Liver (tissue), 9 donors: ENCODE measurements around the gene TNXB. TPM values are rescaled to one million over a fixed set of nuclear protein-coding genes. Genes with fewer than 3 reads are reported as not detected.

ENCODE experiments used
- DNase-seq: peaks from one replicate; pipeline ENCODE4 v3.0.0-alpha.2; 2017; ENCODE audit warnings: low spot score
- H3K27ac ChIP-seq, 2 donors: one replicate each; pipeline ENCODE4 v1.7.0; 2013; ENCODE audit warnings: inconsistent platforms in 2 of 2, low read length in 2 of 2, control low read depth in 1 of 2, low read depth in 1 of 2, mild to moderate bottlenecking in 1 of 2
- H3K27me3 ChIP-seq, 4 donors: one replicate each; pipeline versions ENCODE4 v1.6.1 to v1.7.0; 2013; ENCODE audit warnings: low read length in 3 of 4, inconsistent platforms in 1 of 4, mild to moderate bottlenecking in 1 of 4, moderate library complexity in 1 of 4; ENCODE audit not compliant: control insufficient read depth in 4 of 4, insufficient read depth in 4 of 4
- H3K36me3 ChIP-seq, 4 donors: one replicate each; pipeline versions ENCODE4 v1.6.1 to v1.7.0; 2013; ENCODE audit warnings: low read length in 3 of 4, mild to moderate bottlenecking in 3 of 4, low read depth in 1 of 4, moderate library complexity in 1 of 4; ENCODE audit not compliant: control insufficient read depth in 4 of 4, insufficient read depth in 3 of 4
- H3K4me1 ChIP-seq, 4 donors: one replicate each; pipeline versions ENCODE4 v1.6.1 to v1.7.0; 2013; ENCODE audit warnings: low read length in 3 of 4, mild to moderate bottlenecking in 3 of 4, moderate library complexity in 1 of 4; ENCODE audit not compliant: control insufficient read depth in 4 of 4, insufficient read depth in 4 of 4
- H3K4me3 ChIP-seq, 3 donors: one replicate each; pipeline versions ENCODE4 v1.6.1 to v1.7.0; 2013; ENCODE audit warnings: low read length in 3 of 3, control low read depth in 1 of 3, low read depth in 1 of 3, mild to moderate bottlenecking in 1 of 3
- H3K9ac ChIP-seq, 2 donors: one replicate each; pipeline ENCODE4 v1.7.0; 2013; ENCODE audit warnings: low read length in 2 of 2, mild to moderate bottlenecking in 2 of 2, moderate library complexity in 2 of 2, control low read depth in 1 of 2, low read depth in 1 of 2
- H3K9me3 ChIP-seq, 4 donors: one replicate each; pipeline versions ENCODE4 v1.6.1 to v1.7.0; 2013; ENCODE audit warnings: low read length in 3 of 4; ENCODE audit not compliant: control insufficient read depth in 4 of 4
- ATF3 ChIP-seq: IDR thresholded peaks from 2 replicates; pipeline ENCODE4 v1.6.1; 2016; ENCODE audit warnings: antibody characterized with exemption
- CTCF ChIP-seq: fragments of 150-350 bp; IDR thresholded peaks from 2 replicates; pipeline ENCODE4 v1.5.1; 2017; ENCODE audit warnings: improper control_type of control experiment, low read depth, low read length; ENCODE audit not compliant: missing input control
- EGR1 ChIP-seq, 2 donors: IDR thresholded peaks; 2 replicates each; pipeline ENCODE4 v1.6.1; 2016 to 2018; ENCODE audit warnings: antibody characterized with exemption in 2 of 2, low read depth in 2 of 2
- FOXA1 ChIP-seq: IDR thresholded peaks from 2 replicates; pipeline ENCODE4 v1.6.1; 2016; ENCODE audit warnings: antibody characterized with exemption
- FOXA2 ChIP-seq: IDR thresholded peaks from 2 replicates; pipeline ENCODE4 v1.6.1; 2016; ENCODE audit warnings: antibody characterized with exemption
- GABPA ChIP-seq, 2 donors: IDR thresholded peaks in 1 of 2; conservative IDR thresholded peaks in 1 of 2; 2 replicates each; pipeline ENCODE4 v1.6.1; 2016; ENCODE audit warnings: antibody characterized with exemption in 2 of 2, mild to moderate bottlenecking in 1 of 2, moderate library complexity in 1 of 2
- HNF4A ChIP-seq, 2 donors: conservative IDR thresholded peaks; 2 replicates each; pipeline ENCODE4 v1.6.1; 2016; ENCODE audit warnings: antibody characterized with exemption in 2 of 2, mild to moderate bottlenecking in 2 of 2
- HNF4G ChIP-seq: IDR thresholded peaks from 2 replicates; pipeline ENCODE4 v1.6.1; 2016; ENCODE audit warnings: antibody characterized with exemption
- JUND ChIP-seq, 2 donors: IDR thresholded peaks; 2 replicates each; pipeline ENCODE4 v1.6.1; 2016; ENCODE audit warnings: antibody characterized with exemption in 2 of 2
- MAX ChIP-seq: IDR thresholded peaks from 2 replicates; pipeline ENCODE4 v1.6.1; 2016; ENCODE audit warnings: antibody characterized with exemption
- NR2F2 ChIP-seq: IDR thresholded peaks from 2 replicates; pipeline ENCODE4 v1.6.1; 2016; ENCODE audit warnings: antibody characterized with exemption
- RAD21 ChIP-seq, 2 donors: IDR thresholded peaks; 2 replicates each; pipeline ENCODE4 v1.6.1; 2016; ENCODE audit warnings: antibody characterized with exemption in 2 of 2, mild to moderate bottlenecking in 2 of 2
- REST ChIP-seq: IDR thresholded peaks from 2 replicates; pipeline ENCODE4 v1.6.1; 2016; ENCODE audit warnings: antibody characterized with exemption, mild to moderate bottlenecking
- RXRA ChIP-seq, 2 donors: IDR thresholded peaks; 2 replicates each; pipeline ENCODE4 v1.6.1; 2017 to 2018; ENCODE audit warnings: antibody characterized with exemption in 2 of 2, mild to moderate bottlenecking in 1 of 2
- SP1 ChIP-seq: IDR thresholded peaks from 2 replicates; pipeline ENCODE4 v1.6.1; 2018; ENCODE audit warnings: antibody characterized with exemption, mild to moderate bottlenecking
- TAF1 ChIP-seq: conservative IDR thresholded peaks from 2 replicates; pipeline ENCODE4 v1.6.1; 2016; ENCODE audit warnings: antibody characterized with exemption, mild to moderate bottlenecking
- YY1 ChIP-seq: IDR thresholded peaks from 2 replicates; pipeline ENCODE4 v1.6.1; 2016; ENCODE audit warnings: antibody characterized with exemption, mild to moderate bottlenecking
- ZBTB33 ChIP-seq: IDR thresholded peaks from 2 replicates; pipeline ENCODE4 v1.6.1; 2016; ENCODE audit warnings: antibody characterized with exemption
- WGBS: extraction: QIAGEN DNeasy Blood & Tissue Kit; methylation state at CpG from one replicate; pipeline ENCODE4 v1.1.7; 2013; 5-methylcytosine and 5-hydroxymethylcytosine counted together
- polyA plus RNA-seq, 2 donors: library from polyadenylated mRNA; stranded (reverse) in 1 of 2; unstranded in 1 of 2; fragments of 200-250 nt in 1 of 2; fragments of >200 nt in 1 of 2; fragmentation: Nextera tagmentation in 1 of 2; extraction: Ambion mirVana in 1 of 2; gene quantifications; one replicate each; pipeline versions ENCODE4 v1.2.1 to v1.2.3, GENCODE V29; 2013 to 2015
- total RNA-seq, 2 donors: library from RNA; depleted of rRNA; stranded (reverse); fragments of >200 nt; gene quantifications; one replicate each; pipeline ENCODE4 v1.2.3, GENCODE V29; 2014
- donor health status: healthy.
- donor health status: healthy.
- donor health status: healthy.
- donor health status: healthy.
- donor health status: healthy.

The TNXB gene
- total and polyA plus RNA-seq, 4 donors: 3.0 to 17.1 (median 5.6) TPM

- H3K36me3 ChIP-seq: no peaks in the 10 kb centered on the region
- no peak overlapping the region for H3K27ac ChIP-seq
- 85% methylated on average over 4 of the region's 4 CpGs for WGBS
- H3K4me1 ChIP-seq: peaks cover 3 to 13% (median 10%) of the 10 kb centered on the region in 4 donors
- TF ChIP-seq HNF4A (conservative IDR thresholded peaks at IDR 0.05) (no peak), TAF1 (no peak)
- no peaks in the 10 kb centered on the region for H3K27me3 ChIP-seq
- no peaks in the 10 kb centered on the region for H3K9me3 ChIP-seq
- no peak for DNase-seq
- no peak overlapping the region for H3K9ac ChIP-seq
- no peak overlapping the region for H3K4me3 ChIP-seq
These were observed 24.6 kb upstream of the TNXB start for GRCh38 chr6:32133786-32134185.

- Histone ChIP-seq H3K36me3 (no peaks in the 10 kb centered on the region), H3K9ac (no peak overlapping the region), H3K27me3 (no peaks in the 10 kb centered on the region), H3K4me1 (peaks cover 3 to 23% (median 20%) of the 10 kb centered on the region in 4 donors), H3K9me3 (no peaks in the 10 kb centered on the region), H3K4me3 (no peak overlapping the region), H3K27ac (no peak overlapping the region)
- no peak for TF ChIP-seq TAF1
- TF ChIP-seq GABPA (IDR thresholded peaks at IDR 0.05 in 1 of 2, conservative IDR thresholded peaks at IDR 0.05 in 1 of 2): no peak
- TF ChIP-seq RAD21 (IDR thresholded peaks at IDR 0.05): no peak
- no peak for TF ChIP-seq ZBTB33
- TF ChIP-seq SP1: no peak
- TF ChIP-seq YY1: no peak
- no peak for TF ChIP-seq FOXA1
- TF ChIP-seq JUND (IDR thresholded peaks at IDR 0.05): no peak
- no peak for TF ChIP-seq EGR1 (IDR thresholded peaks at IDR 0.05; ENCODE audit: low read depth in 2 of 2)
- TF ChIP-seq NR2F2: no peak
- TF ChIP-seq CTCF: no peak
- no peak for TF ChIP-seq MAX
- no peak for TF ChIP-seq HNF4G
- no peak for TF ChIP-seq HNF4A (conservative IDR thresholded peaks at IDR 0.05)
- no peak for TF ChIP-seq FOXA2
- TF ChIP-seq REST: no peak
- TF ChIP-seq ATF3: no peak
- TF ChIP-seq RXRA (IDR thresholded peaks at IDR 0.05): no peak
- no peak for DNase-seq
These were observed 23.0 kb upstream of the TNXB start for GRCh38 chr6:32132110-32132509.
